ENCODE results near the gene CYTH1.
"Not testable (repeated sequence)": the region's sequence is repeated elsewhere in the genome, so short reads cannot be mapped to it uniquely, and the experiment has no call there.

The CYTH1 gene

DNA sequence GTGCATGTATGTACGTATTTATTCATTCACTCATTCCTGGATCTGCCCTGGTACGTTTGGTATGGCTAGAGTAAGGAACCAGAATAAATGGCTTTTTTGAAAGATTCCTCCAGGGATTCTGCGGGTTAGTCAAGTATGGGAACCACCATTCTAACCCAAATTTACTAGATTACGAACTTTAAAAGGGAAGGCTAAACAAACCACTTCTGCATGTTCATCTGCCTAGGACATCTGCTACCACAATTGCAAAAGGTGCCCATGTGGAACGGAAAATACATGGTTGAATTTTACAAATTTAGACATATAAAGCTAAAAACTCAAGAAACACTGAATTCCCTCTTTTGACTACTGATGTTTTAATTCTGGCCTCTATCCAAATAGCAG is 22.1 kb downstream of the CYTH1 start:
- no peak for DNase-seq (ENCODE audit: low spot score)

GRCh38 chr17:78759203-78759968 is 22.7 kb downstream of the CYTH1 start:
- DNase-seq (ENCODE audit: low spot score), result no peak

DNA sequence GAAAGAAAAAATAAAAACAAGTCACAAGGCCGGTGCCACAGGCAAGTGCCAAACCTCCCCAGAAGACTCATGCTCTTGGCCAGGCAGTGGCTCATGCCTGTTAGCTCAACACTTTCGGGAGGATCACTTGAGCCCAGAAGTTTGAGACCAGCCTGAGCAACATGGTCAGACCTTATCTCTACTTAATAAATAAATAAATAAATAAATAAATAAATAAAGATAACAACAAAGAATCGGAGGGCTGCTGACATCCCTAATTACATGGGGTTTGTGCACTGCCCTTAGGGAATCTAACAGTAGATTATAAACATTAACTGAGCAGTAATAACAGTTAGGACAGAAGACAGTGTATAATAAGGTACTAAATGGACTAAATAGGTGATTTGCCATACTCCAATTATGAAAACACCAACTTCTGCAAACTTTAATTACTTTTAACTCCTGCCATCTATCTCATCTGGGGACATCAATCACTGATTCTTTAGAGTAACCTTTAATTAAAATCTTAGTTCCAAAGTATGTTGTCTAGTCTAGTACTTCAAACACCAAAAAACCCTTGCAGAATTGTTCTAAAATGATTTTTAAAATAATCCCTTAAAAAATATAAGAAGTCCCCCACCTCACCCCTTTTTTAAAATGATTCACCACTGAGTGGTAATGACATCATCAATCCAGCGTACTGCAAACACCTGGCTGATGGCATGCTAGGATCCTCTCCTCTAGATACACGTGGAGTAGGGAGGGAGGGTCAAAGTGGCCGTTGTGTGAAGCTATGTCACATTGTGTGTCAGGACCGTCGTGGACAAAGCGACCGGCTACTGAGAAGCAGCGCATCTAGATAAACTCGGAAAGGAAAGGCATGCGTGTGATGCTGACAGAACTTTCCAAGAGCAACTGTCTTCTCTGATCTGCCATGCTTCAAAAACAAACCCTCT is 28.5 kb downstream of the CYTH1 start:
- DNase-seq (ENCODE audit: low spot score), result no peak

DNA sequence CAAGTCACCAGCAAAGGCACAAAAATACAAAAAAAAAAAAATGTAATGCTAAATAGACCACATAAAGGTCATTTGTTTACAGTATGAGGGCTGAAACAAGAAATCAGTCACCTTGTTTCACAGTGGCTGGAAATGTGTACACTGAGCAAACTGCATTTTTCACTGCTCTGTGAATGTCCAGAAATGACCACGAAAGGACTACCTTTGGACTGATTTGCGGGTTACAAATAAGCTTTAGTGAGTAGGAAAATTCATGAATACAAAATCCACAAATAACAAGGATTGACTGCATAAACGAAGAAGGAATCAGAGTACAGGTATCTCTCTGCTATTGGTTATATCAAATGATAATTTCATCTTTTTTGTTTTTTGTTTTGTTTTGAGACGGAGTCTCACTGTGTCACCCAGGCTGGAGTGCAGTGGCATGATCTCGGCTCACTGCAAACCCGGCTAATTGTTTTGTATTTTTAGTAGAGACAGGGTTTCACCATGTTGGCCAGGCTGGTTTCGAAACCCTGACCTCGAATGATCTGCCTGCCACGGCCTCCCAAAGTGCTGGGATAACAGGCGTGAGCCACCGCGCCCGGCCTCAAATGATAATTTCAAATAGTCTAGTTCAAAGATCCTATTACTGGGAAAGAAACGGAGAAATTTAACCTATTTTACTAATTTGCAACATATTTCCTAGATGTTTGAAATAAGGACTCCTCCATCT is 30.5 kb downstream of the CYTH1 start:
- DNase-seq (ENCODE audit: low spot score), result no peak

DNA sequence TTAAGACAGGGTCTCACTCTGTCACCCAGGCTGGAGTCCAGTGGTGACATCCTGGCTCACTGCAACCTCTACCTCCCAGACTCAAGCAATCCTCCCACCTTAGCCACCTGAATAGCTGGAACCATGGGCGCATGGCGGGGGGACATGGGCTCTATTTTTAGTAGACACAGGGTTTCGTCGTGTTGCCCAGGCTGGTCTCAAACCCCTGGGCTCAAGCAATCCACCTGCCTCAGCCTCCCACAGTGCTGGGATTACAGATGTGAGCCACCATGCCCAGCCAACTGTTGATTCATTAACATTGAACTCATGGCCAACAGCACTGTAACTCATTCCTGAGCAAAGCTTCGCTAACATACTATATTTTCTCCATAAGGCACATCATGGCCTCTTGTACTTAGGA is 31.1 kb downstream of the CYTH1 start:
- not testable (repeated sequence) for DNase-seq (ENCODE audit: low spot score)

- no peak for DNase-seq (ENCODE audit: low spot score)
These were observed 33.2 kb downstream of the CYTH1 start for GRCh38 chr17:78748730-78749317.

GRCh38 chr17:78748048-78748729 is 33.9 kb downstream of the CYTH1 start:
- DNase-seq (ENCODE audit: low spot score), result no peak

GRCh38 chr17:78747488-78747887 is 34.6 kb downstream of the CYTH1 start:
- DNase-seq (ENCODE audit: low spot score), result no peak

- no peak for DNase-seq (ENCODE audit: low spot score)
These were observed 35.2 kb downstream of the CYTH1 start for GRCh38 chr17:78746949-78747269.

GRCh38 chr17:78746263-78746948 is 35.7 kb downstream of the CYTH1 start:
- DNase-seq (ENCODE audit: low spot score), result no peak

DNA sequence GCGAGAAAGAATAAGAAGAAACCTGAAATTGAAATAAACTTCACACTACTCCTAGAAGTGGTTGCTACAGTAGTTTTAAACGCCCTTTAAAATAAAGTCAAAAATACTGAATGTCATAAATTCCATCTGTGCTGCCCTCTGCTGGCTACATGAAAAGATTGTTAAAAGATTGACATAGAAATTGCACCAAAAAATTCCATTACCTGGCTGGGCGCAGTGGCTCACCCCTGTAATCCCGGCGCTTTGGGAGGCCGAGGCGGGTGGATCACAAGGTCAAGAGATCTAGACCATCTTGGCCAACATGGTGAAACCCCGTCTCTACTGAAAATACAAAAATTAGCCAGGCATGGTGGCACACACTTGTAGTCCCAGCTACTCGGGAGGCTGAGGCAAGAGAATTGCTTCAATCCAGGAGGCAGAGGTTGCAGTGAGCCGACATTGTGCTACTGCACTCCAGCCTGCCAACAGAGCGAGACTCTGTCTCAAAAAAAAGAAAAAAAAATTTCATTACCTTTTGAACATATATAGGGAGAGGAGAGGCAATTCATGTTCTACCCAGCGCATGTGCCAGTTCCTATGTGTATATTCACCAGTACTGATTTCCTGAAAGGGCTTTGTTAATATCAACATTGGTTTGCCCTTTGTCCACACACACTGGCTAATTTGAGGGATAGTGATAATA is 36.5 kb downstream of the CYTH1 start:
- DNase-seq (ENCODE audit: low spot score), result peak; percentile 38

DNA sequence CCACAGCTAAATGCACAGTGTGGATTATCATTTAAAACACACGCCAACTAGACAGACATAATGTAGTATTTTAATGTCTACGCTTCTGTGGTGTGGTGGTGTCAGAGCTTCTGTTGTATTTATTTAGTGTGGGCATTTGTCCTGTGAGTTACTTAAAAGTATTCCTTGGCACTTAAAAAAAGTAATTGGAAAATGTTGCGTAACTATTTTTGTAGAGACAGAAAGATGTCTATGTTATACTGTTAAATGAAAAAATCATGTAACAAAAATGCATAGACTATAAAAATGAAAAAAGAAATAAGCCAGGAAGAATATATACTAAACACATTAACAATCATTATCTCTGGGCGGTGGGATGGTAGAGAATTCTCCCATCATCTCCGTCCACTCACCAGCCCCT is 39.2 kb downstream of the CYTH1 start:
- DNase-seq (ENCODE audit: low spot score), result no peak

DNA sequence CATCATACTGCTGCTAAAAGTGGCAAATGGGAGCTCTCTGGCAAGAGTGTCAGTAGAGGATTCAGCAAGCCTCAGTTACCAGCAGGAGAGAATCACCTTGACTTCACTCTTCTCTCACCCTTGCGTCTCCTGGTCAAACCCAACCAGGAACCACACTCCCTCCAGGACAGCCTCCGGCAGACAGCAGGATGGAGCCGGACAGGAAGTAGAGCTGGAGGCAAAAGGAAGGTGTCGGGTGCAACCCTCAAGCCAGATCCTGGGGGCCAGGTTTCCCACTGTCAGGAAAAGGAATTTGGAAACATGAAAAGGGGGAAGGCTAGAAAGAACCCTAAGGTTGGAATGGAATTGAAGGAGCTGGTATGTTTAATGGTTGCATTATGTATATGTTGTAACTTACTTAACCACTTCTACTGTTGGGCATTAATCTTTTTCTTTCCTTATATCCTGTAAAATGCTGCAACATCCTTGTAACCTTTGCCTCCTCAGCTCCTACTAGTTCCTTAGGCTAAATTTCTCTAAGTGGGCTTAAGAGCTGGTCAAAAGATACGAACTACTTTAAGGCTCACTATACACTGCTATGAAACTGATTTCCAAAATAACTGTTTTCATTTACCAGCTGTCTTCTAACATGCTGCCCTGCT is 40.3 kb downstream of the CYTH1 start:
- no peak for DNase-seq (ENCODE audit: low spot score)

DNA sequence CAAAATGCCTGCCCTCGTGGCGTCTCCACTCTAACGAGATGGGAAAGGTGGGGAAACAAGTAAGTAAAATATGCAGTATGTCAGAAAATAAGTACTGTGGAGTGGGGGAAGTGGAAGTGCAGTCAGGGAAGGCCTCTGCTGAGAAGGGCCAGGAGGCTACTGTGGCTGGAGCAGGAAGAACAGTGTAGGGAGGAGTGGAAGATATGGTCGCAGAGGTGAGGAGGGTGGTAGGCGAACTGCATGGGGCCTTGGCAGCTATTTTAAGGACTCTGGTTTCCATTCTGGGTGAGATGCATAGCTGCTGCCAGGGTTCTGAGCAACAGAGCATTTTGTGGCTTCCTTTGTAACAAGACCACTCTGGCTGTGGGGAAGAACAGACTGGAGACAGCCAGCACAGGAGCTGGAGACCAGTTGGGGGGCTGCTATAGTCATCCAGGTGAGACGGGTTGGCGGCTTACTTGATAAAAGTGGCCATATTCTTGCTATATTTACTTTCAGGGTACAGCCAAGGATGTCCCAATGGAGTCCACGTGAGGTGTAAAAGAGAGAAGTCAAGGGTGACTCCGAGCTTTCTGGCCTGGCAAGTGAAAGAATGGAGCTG is 42.6 kb downstream of the CYTH1 start:
- DNase-seq (ENCODE audit: low spot score), result no peak

GRCh38 chr17:78738698-78739097 is 43.4 kb downstream of the CYTH1 start:
- no peak for DNase-seq (ENCODE audit: low spot score)

- DNase-seq (ENCODE audit: low spot score), result no peak
These were observed 43.8 kb downstream of the CYTH1 start for GRCh38 chr17:78738278-78738677.

DNA sequence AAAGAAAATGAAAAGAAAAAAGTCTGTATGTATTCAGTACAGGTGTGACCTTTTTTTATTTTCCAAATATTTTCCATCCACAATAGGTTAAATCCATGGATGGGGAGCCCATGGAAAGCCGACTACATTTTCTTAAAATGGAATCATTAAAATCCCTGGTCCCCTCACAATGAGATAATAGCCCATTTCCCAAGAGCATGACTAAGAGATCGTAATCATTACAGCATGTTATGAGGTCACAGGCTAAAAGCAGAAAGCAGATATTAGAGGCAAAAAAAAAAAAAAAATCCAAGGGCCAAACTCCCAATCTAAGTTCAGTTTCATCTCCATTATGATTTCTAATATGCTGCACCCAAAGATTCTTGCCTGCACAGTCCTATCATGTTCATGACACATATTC is 44.7 kb downstream of the CYTH1 start:
- DNase-seq (ENCODE audit: low spot score), result peak; percentile 49

DNA sequence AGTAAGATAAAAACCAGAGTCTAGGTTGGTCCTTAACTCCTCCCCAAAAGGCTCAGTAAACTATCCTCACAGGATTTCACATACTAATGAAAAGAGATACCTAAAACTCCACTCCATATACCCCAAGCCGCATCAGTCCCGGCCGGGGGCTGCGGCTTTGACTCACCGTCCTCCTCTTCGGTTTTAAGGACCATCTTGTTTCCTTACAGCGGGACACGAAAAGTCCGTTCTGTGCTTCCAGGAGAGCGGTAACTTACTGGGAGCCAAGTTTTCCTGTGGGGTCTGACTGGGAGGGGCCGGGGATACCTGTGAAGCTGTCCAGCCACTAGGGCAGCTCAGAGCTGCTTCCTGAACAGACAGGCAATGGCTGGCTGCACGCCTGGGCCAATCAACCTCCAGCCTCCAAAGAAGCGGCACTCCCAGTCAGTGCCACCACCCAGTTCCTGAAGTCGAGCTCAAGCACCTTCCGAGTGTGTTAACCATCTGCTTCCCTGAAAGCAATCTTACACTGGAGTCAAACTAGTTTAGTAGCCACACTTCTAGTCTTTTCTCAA is 45.5 kb downstream of the CYTH1 start:
- no peak for DNase-seq (ENCODE audit: low spot score)

GRCh38 chr17:78735832-78736525 is 46.1 kb downstream of the CYTH1 start:
- DNase-seq (ENCODE audit: low spot score), result no peak

Measured in RKO (cell line).